HEK293 (cell line): ENCODE data around the gene MUS81.

ENCODE experiments used
- GLIS2 ChIP-seq: fragments of 450-650 bp; formaldehyde crosslinking; IDR thresholded peaks from 2 replicates; pipeline ENCODE4 v1.5.1; 2016; ENCODE audit warnings: missing biosample characterization, missing genetic modification characterization
- HOXC10 ChIP-seq: sonication (generic); formaldehyde crosslinking; IDR thresholded peaks from 2 replicates; pipeline ENCODE4 v1.8.1; 2023; ENCODE audit warnings: mild to moderate bottlenecking, missing genetic modification reagents
- REST ChIP-seq: fragments of 450-650 bp; formaldehyde crosslinking; IDR thresholded peaks from 2 replicates; pipeline ENCODE4 v1.5.1; 2016; ENCODE audit warnings: missing biosample characterization, missing genetic modification characterization
- SP3 ChIP-seq: fragments of 450-650 bp; formaldehyde crosslinking; IDR thresholded peaks from 2 replicates; pipeline ENCODE4 v1.5.1; 2016; ENCODE audit warnings: missing biosample characterization, missing genetic modification characterization
- SP7 ChIP-seq: fragments of 450-650 bp; formaldehyde crosslinking; IDR thresholded peaks from 2 replicates; pipeline ENCODE4 v1.5.1; 2016; ENCODE audit warnings: missing biosample characterization, missing genetic modification characterization
- WT1 ChIP-seq: fragments of 450-650 bp; formaldehyde crosslinking; IDR thresholded peaks from 2 replicates; pipeline ENCODE4 v1.5.1; 2016; ENCODE audit warnings: missing biosample characterization, missing genetic modification characterization
- ZEB2 ChIP-seq: fragments of 450-650 bp; formaldehyde crosslinking; IDR thresholded peaks from 2 replicates; pipeline ENCODE4 v1.5.1; 2016; ENCODE audit warnings: missing biosample characterization, missing genetic modification characterization
- ZFHX2 ChIP-seq: fragments of 450-650 bp; formaldehyde crosslinking; conservative IDR thresholded peaks from 2 replicates; pipeline ENCODE4 v1.5.1; 2016; ENCODE audit warnings: missing biosample characterization, missing genetic modification characterization
- ZFP3 ChIP-seq: fragments of 450-650 bp; formaldehyde crosslinking; IDR thresholded peaks from 2 replicates; pipeline ENCODE4 v1.5.1; 2016; ENCODE audit warnings: low read depth, missing biosample characterization, missing genetic modification characterization
- ZNF10 ChIP-seq: fragments of 450-650 bp; formaldehyde crosslinking; IDR thresholded peaks from 2 replicates; pipeline ENCODE4 v1.5.1; 2017; ENCODE audit warnings: missing biosample characterization, missing genetic modification characterization
- ZNF132 ChIP-seq: fragments of 450-650 bp; formaldehyde crosslinking; IDR thresholded peaks from 2 replicates; pipeline ENCODE4 v1.5.1; 2017; ENCODE audit warnings: missing biosample characterization, missing genetic modification characterization, borderline replicate concordance
- ZNF138 ChIP-seq: fragments of 450-650 bp; formaldehyde crosslinking; IDR thresholded peaks from 2 replicates; pipeline ENCODE4 v1.5.1; 2016; ENCODE audit warnings: missing biosample characterization, missing genetic modification characterization, borderline replicate concordance
- ZNF140 ChIP-seq: fragments of 450-650 bp; formaldehyde crosslinking; IDR thresholded peaks from 2 replicates; pipeline ENCODE4 v1.5.1; 2016; ENCODE audit warnings: missing biosample characterization, missing genetic modification characterization
- ZNF155 ChIP-seq: fragments of 450-650 bp; formaldehyde crosslinking; IDR thresholded peaks from 2 replicates; pipeline ENCODE4 v1.5.1; 2016; ENCODE audit warnings: missing biosample characterization, missing genetic modification characterization
- ZNF16 ChIP-seq: fragments of 450-650 bp; formaldehyde crosslinking; IDR thresholded peaks from 2 replicates; pipeline ENCODE4 v1.5.1; 2016; ENCODE audit warnings: low read depth, missing biosample characterization, missing genetic modification characterization
- ZNF184 ChIP-seq: fragments of 450-650 bp; IDR thresholded peaks from 2 replicates; pipeline ENCODE4 v1.5.1; 2018; ENCODE audit warnings: missing biosample characterization, mild to moderate bottlenecking, missing genetic modification characterization
- ZNF202 ChIP-seq: fragments of 450-650 bp; formaldehyde crosslinking; IDR thresholded peaks from 2 replicates; pipeline ENCODE4 v1.5.1; 2016; ENCODE audit warnings: missing biosample characterization, missing genetic modification characterization, borderline replicate concordance
- ZNF274 ChIP-seq, 2 experiments: fragments of 200-500 bp in 1 of 2; fragments of 450-650 bp in 1 of 2; sonication (Bioruptor generic) in 1 of 2; formaldehyde crosslinking in 1 of 2; IDR thresholded peaks; 2 replicates each; pipeline versions ENCODE4 v1.5.1 to v1.6.1; 2014 to 2016; ENCODE audit warnings: borderline replicate concordance in 1 of 2, inconsistent platforms in 1 of 2, low read length in 1 of 2, missing biosample characterization in 1 of 2, missing genetic modification characterization in 1 of 2
- ZNF335 ChIP-seq: fragments of 450-650 bp; formaldehyde crosslinking; conservative IDR thresholded peaks from 2 replicates; pipeline ENCODE4 v1.5.1; 2016; ENCODE audit warnings: missing biosample characterization, missing genetic modification characterization
- ZNF362 ChIP-seq: fragments of 450-650 bp; formaldehyde crosslinking; IDR thresholded peaks from 2 replicates; pipeline ENCODE4 v1.5.1; 2016; ENCODE audit warnings: missing biosample characterization, missing genetic modification characterization
- ZNF366 ChIP-seq: fragments of 450-650 bp; formaldehyde crosslinking; conservative IDR thresholded peaks from 2 replicates; pipeline ENCODE4 v1.5.1; 2016; ENCODE audit warnings: missing biosample characterization, missing genetic modification characterization
- ZNF404 ChIP-seq: fragments of 450-650 bp; formaldehyde crosslinking; IDR thresholded peaks from 2 replicates; pipeline ENCODE4 v1.5.1; 2017; ENCODE audit warnings: missing biosample characterization, missing genetic modification characterization
- ZNF449 ChIP-seq: fragments of 450-650 bp; formaldehyde crosslinking; IDR thresholded peaks from 2 replicates; pipeline ENCODE4 v1.5.1; 2017; ENCODE audit warnings: missing biosample characterization, mild to moderate bottlenecking, missing genetic modification characterization, moderate library complexity
- ZNF514 ChIP-seq: fragments of 450-650 bp; formaldehyde crosslinking; IDR thresholded peaks from 2 replicates; pipeline ENCODE4 v1.5.1; 2016; ENCODE audit warnings: missing biosample characterization, missing genetic modification characterization
- ZNF548 ChIP-seq: fragments of 450-650 bp; formaldehyde crosslinking; IDR thresholded peaks from 2 replicates; pipeline ENCODE4 v1.5.1; 2016; ENCODE audit warnings: missing biosample characterization, missing genetic modification characterization
- ZNF558 ChIP-seq: fragments of 450-650 bp; formaldehyde crosslinking; IDR thresholded peaks from 2 replicates; pipeline ENCODE4 v1.5.1; 2016; ENCODE audit warnings: missing biosample characterization, missing genetic modification characterization
- ZNF629 ChIP-seq: fragments of 450-650 bp; formaldehyde crosslinking; IDR thresholded peaks from 2 replicates; pipeline ENCODE4 v1.5.1; 2017; ENCODE audit warnings: missing biosample characterization, missing genetic modification characterization
- ZNF677 ChIP-seq: fragments of 450-650 bp; IDR thresholded peaks from 2 replicates; pipeline ENCODE4 v1.5.0; 2018; ENCODE audit warnings: missing biosample characterization, mild to moderate bottlenecking, missing genetic modification characterization, moderate library complexity
- ZNF707 ChIP-seq: fragments of 450-650 bp; formaldehyde crosslinking; IDR thresholded peaks from 2 replicates; pipeline ENCODE4 v1.5.1; 2016; ENCODE audit warnings: missing biosample characterization, missing genetic modification characterization
- ZNF776 ChIP-seq: fragments of 450-650 bp; formaldehyde crosslinking; IDR thresholded peaks from 2 replicates; pipeline ENCODE4 v1.5.0; 2017; ENCODE audit warnings: missing biosample characterization, missing genetic modification characterization, borderline replicate concordance
- ZNF777 ChIP-seq: fragments of 450-650 bp; formaldehyde crosslinking; IDR thresholded peaks from 2 replicates; pipeline ENCODE4 v1.5.1; 2017; ENCODE audit warnings: missing biosample characterization, missing genetic modification characterization, borderline replicate concordance
- TF ChIP-seq, protein P1 (sequence below): fragments of 450-650 bp; formaldehyde crosslinking; IDR thresholded peaks from 2 replicates; pipeline ENCODE4 v1.5.1; 2016; ENCODE audit warnings: missing biosample characterization, missing genetic modification characterization

The MUS81 gene

DNA sequence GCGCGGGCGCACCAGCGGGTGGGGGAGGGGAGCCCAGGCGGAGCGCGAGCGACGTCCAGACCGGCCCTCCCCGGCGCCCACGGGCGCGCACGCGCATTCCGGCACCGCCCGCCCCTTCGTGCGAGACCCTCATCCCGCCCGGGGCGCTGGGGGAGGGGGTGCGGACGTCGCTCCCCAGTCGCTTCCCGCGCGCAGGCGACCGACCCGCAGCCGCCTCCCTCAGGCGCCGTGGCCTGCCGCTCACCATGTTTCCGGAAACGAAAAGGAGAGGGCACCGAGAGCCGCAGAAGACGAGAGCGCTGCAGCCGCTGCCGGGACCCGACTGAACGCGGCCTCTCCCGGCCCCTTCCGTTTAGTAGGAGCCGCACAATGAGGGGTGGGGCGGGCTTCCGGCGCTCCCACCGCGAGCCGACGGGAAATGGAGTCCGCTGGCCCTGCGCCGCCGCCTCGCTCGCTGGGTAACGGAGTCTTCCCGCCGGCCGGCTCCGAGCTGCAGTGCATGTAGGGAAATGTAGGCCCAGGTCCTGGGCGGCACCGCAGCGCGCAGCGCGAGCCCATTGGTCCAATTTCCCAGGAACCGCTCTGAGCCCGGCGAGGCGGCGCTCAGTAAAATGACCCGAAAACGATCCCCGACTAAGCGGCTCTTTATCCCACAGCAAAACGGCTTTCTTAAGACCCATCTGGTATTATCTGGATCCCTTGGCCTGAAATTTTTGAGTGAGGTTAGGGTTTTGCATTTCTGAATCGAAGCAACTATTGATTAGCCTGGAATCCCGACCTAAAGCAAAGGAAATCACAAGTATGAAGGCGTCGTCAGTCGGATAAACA is 2.2 kb upstream of the MUS81 start, which contains the start of gene CFL1 (continued):
- TF ChIP-seq ZNF629 (tag by site-specific recombination) = no peak
- TF ChIP-seq, protein P1, sequence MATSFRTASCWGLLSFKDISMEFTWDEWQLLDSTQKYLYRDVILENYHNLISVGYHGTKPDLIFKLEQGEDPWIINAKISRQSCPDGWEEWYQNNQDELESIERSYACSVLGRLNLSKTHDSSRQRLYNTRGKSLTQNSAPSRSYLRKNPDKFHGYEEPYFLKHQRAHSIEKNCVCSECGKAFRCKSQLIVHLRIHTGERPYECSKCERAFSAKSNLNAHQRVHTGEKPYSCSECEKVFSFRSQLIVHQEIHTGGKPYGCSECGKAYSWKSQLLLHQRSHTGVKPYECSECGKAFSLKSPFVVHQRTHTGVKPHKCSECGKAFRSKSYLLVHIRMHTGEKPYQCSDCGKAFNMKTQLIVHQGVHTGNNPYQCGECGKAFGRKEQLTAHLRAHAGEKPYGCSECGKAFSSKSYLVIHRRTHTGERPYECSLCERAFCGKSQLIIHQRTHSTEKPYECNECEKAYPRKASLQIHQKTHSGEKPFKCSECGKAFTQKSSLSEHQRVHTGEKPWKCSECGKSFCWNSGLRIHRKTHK (tag by site-specific recombination) = no peak
- TF ChIP-seq ZNF155 = no peak
- peak; percentile 36; the same call in 1 of the 2 replicates for TF ChIP-seq ZNF449
- no peak for TF ChIP-seq ZNF776
- TF ChIP-seq ZNF548 (tag by site-specific recombination) = no peak
- no peak for TF ChIP-seq ZNF202 (tag by site-specific recombination)
- no peak for TF ChIP-seq ZNF558 (tag by site-specific recombination)
- peak; percentile 27; the same call in 1 of the 2 replicates for TF ChIP-seq GLIS2
- TF ChIP-seq ZNF274 (IDR thresholded peaks at IDR 0.05; ENCODE audit: low read length) = no peak
- TF ChIP-seq ZNF274 (tag by site-specific recombination; IDR thresholded peaks at IDR 0.05; ENCODE audit: borderline replicate concordance) = no peak
- peak; percentile 38 for TF ChIP-seq SP7
- no peak for TF ChIP-seq ZFHX2 (tag by site-specific recombination)
- TF ChIP-seq ZNF404 = no peak
- TF ChIP-seq ZNF184 (tag by site-specific recombination) = no peak
- TF ChIP-seq ZNF514 (tag by site-specific recombination) = no peak
- 0 out of 2 replicates have a peak, but pooled peaks have one; percentile 8 for TF ChIP-seq ZNF677 (tag by site-specific recombination)
- TF ChIP-seq WT1 (tag by site-specific recombination) = no peak
- TF ChIP-seq HOXC10 (CRISPR knock-in tag) = no peak
- peak; percentile 52; the same call in 1 of the 2 replicates for TF ChIP-seq ZNF335 (tag by site-specific recombination)
- TF ChIP-seq ZNF140 (tag by site-specific recombination) = no peak
- TF ChIP-seq ZFP3 = no peak
- no peak for TF ChIP-seq ZNF132
- TF ChIP-seq ZNF16 (tag by site-specific recombination) = no peak
- no peak for TF ChIP-seq ZNF362 (tag by site-specific recombination)
- TF ChIP-seq ZNF138 (tag by site-specific recombination) = no peak
- TF ChIP-seq ZNF777 (tag by site-specific recombination) = no peak
- no peak for TF ChIP-seq REST (tag by site-specific recombination)
- TF ChIP-seq SP3 (tag by site-specific recombination) = peak; percentile 89
- TF ChIP-seq ZNF366 (tag by site-specific recombination) = no peak
- peak; percentile 25; the same call in 1 of the 2 replicates for TF ChIP-seq ZNF10
- TF ChIP-seq ZNF707 (tag by site-specific recombination) = no peak
- peak; percentile 68 for TF ChIP-seq ZEB2 (tag by site-specific recombination)
